ENCODE data around the gene BMP6.
A peak's percentile ranks its signal among the peaks of the same experiment; 100 is the strongest.

Gene BMP6

DNA sequence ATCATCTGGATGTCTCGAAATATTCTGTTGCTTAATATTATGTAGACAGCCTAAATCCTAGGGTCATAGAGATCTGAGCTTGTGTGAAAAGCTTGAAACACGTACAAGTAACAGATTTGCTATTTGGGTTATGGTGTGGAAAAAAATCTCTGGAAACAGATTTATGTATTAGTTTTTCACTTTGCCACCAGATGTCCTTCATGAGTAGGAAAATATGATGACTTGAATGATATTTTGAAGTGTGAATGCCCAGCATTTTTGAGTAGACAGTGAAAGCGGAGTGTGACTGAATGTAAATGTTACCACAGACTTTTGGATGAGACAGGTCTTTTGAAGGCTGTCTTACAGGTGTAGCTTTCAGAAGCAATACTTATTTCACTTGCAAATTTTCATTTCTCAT lies 4.2 kb upstream of the BMP6 start:
- H3K27me3 ChIP-seq (ENCODE audit: low read depth, low read length): peaks cover 12% of the 10 kb centered on the region

DNA sequence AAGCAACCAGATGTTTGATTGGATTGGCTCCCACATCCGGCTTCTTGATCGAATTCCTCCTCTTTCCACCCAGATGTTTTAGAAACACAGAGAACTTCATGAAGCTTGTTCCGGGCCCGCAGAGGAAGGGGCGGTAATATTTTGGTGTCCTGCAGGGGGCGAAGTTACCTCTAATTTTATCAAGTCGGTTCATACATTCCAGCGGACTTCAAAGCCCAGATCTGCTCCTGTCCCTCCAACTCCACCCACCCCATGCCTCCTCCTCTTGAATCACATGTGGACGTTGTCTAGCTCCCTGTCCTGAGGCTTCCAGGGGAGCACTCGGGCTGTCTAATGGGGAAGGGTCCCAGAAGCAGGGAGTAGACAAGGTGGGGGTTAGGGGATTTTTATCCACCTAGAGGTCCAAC lies 2.9 kb upstream of the BMP6 start:
- no peaks in the 10 kb centered on the region for H3K9me3 ChIP-seq (ENCODE audit: control insufficient read depth in 1 of 2, low read length in 2 of 2)
- H3K27me3 ChIP-seq (ENCODE audit: low read depth, low read length): peaks cover 19% of the 10 kb centered on the region
- H3K4me3 ChIP-seq (ENCODE audit: low read depth in 1 of 2, low read length in 2 of 2): no peak overlapping the region
- no peak overlapping the region for H3K27ac ChIP-seq (ENCODE audit: low read length)
- H3K4me1 ChIP-seq (ENCODE audit: control insufficient read depth in 1 of 2, insufficient read depth in 2 of 2, low read length in 2 of 2): peaks cover 0 to 19% of the 10 kb centered on the region in 2 donors
- no peaks in the 10 kb centered on the region for H3K36me3 ChIP-seq (ENCODE audit: control insufficient read depth in 1 of 2, insufficient read depth in 2 of 2, low read length in 2 of 2)

More for the DNA sequence above, 4.2 kb upstream of the BMP6 start:
- H3K27ac ChIP-seq (ENCODE audit: low read length): no peak overlapping the region
- peaks cover 0 to 7% of the 10 kb centered on the region in 2 donors for H3K4me1 ChIP-seq (ENCODE audit: control insufficient read depth in 1 of 2, insufficient read depth in 2 of 2, low read length in 2 of 2)
- H3K9me3 ChIP-seq (ENCODE audit: control insufficient read depth in 1 of 2, low read length in 2 of 2): peaks cover 0 to 4% of the 10 kb centered on the region in 2 donors
- no peak overlapping the region for H3K4me3 ChIP-seq (ENCODE audit: low read depth in 1 of 2, low read length in 2 of 2)
- no peaks in the 10 kb centered on the region for H3K36me3 ChIP-seq (ENCODE audit: control insufficient read depth in 1 of 2, insufficient read depth in 2 of 2, low read length in 2 of 2)

DNA sequence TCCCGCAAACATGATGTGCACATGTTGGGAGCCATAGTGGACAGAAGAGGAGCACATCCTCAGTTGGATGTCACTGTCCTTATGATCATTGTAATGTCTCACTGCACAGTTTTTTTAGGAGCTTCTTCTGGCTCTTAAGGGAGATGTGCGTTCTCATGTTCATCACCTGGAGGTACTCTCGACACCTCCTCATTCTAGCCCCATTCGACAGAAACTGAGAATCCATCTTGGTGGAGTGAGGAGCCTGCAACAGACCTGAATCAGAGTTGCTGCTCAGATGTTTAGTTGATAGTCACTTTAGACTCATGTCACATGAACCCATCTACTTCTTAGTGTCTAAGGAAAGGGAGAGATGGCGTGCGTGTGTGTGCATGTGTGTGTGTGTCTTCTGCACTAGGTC lies 2.3 kb upstream of the BMP6 start:
- Histone ChIP-seq H3K27me3 (ENCODE audit: low read depth, low read length) (peaks cover 24% of the 10 kb centered on the region), H3K27ac (ENCODE audit: low read length) (no peak overlapping the region), H3K4me1 (ENCODE audit: control insufficient read depth in 1 of 2, insufficient read depth in 2 of 2, low read length in 2 of 2) (peaks cover 0 to 24% of the 10 kb centered on the region in 2 donors), H3K9me3 (ENCODE audit: control insufficient read depth in 1 of 2, low read length in 2 of 2) (no peaks in the 10 kb centered on the region), H3K36me3 (ENCODE audit: control insufficient read depth in 1 of 2, insufficient read depth in 2 of 2, low read length in 2 of 2) (no peaks in the 10 kb centered on the region), H3K4me3 (ENCODE audit: low read depth in 1 of 2, low read length in 2 of 2) (no peak overlapping the region)

DNA sequence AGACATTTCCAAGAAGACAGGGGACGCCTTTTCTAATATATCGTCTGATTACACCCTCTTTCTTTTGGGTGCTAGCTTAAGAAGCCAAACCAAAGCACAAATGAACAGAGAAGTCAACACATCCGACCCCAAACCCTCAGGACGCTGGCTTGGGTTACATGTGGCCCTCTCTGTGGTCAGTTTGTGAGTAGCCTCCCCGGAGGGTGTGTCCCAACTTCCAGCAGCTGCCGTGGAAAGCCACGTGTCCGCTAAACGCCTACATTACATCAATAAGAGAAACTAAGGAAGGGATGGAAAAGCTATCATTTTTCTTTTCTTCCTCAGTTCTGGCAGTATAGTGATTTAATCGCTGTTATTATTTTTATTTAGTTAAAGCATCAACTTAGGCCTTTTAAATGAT lies 487 bp upstream of the BMP6 start:
- H3K27me3 ChIP-seq (ENCODE audit: low read depth, low read length): peaks cover 37% of the 10 kb centered on the region
- no peaks in the 10 kb centered on the region for H3K9me3 ChIP-seq (ENCODE audit: control insufficient read depth in 1 of 2, low read length in 2 of 2)

DNA sequence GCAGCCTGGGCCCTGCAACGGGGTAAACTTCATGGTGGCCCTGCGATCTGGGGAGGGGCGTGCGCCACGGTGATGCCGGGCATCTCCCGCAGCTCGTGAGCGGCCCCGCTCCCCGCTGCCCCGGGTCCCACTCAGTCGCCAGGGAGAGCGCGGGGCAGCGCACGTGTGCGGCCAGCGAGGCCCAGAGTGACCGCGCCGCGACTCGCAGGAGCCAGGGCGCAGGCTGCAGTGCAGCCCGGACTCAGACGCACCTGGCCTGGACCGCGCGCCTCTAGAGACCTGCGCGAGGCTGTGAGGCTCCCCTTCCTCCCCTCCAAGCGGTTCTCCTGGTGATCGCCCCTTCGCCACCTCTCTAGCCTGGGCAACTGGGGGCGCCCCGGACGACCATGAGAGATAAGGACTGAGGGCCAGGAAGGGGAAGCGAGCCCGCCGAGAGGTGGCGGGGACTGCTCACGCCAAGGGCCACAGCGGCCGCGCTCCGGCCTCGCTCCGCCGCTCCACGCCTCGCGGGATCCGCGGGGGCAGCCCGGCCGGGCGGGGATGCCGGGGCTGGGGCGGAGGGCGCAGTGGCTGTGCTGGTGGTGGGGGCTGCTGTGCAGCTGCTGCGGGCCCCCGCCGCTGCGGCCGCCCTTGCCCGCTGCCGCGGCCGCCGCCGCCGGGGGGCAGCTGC lies 652 bp downstream of the BMP6 start:
- Histone ChIP-seq H3K4me1 (ENCODE audit: control insufficient read depth in 1 of 2, insufficient read depth in 2 of 2, low read length in 2 of 2) (peaks cover 2 to 29% of the 10 kb centered on the region in 2 donors), H3K27me3 (ENCODE audit: low read depth, low read length) (peaks cover 37% of the 10 kb centered on the region), H3K4me3 (ENCODE audit: low read depth in 1 of 2, low read length in 2 of 2) (peak overlapping the region; percentile 49 to 81), H3K9me3 (ENCODE audit: control insufficient read depth in 1 of 2, low read length in 2 of 2) (no peaks in the 10 kb centered on the region), H3K36me3 (ENCODE audit: control insufficient read depth in 1 of 2, insufficient read depth in 2 of 2, low read length in 2 of 2) (no peaks in the 10 kb centered on the region), H3K27ac (ENCODE audit: low read length) (no peak overlapping the region)

More for the DNA sequence above, 487 bp upstream of the BMP6 start:
- H3K4me3 ChIP-seq (ENCODE audit: low read depth in 1 of 2, low read length in 2 of 2): peak overlapping the region; percentile 49 to 81
- H3K36me3 ChIP-seq (ENCODE audit: control insufficient read depth in 1 of 2, insufficient read depth in 2 of 2, low read length in 2 of 2): no peaks in the 10 kb centered on the region
- H3K27ac ChIP-seq (ENCODE audit: low read length): no peak overlapping the region
- peaks cover 2 to 29% of the 10 kb centered on the region in 2 donors for H3K4me1 ChIP-seq (ENCODE audit: control insufficient read depth in 1 of 2, insufficient read depth in 2 of 2, low read length in 2 of 2)

DNA sequence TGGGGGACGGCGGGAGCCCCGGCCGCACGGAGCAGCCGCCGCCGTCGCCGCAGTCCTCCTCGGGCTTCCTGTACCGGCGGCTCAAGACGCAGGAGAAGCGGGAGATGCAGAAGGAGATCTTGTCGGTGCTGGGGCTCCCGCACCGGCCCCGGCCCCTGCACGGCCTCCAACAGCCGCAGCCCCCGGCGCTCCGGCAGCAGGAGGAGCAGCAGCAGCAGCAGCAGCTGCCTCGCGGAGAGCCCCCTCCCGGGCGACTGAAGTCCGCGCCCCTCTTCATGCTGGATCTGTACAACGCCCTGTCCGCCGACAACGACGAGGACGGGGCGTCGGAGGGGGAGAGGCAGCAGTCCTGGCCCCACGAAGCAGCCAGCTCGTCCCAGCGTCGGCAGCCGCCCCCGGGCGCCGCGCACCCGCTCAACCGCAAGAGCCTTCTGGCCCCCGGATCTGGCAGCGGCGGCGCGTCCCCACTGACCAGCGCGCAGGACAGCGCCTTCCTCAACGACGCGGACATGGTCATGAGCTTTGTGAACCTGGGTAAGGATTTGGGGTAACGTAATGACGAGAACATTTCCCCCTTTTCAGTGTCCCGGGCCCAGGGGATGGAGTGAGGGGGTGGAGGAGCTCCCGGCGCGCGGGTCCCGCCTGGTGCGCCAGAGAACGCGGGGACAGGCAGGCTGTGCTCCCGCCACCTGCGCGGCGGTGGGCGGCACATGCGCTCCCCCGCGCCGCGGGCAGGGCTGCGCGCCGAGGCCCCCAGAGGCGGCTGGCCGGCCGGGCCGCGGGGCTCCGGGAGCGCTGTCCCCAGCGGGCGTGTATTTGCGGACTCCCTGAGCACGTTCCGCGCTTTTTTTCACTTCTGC lies 1.4 kb downstream of the BMP6 start:
- Histone ChIP-seq H3K4me1 (ENCODE audit: control insufficient read depth in 1 of 2, insufficient read depth in 2 of 2, low read length in 2 of 2) (peaks cover 2 to 29% of the 10 kb centered on the region in 2 donors), H3K27ac (ENCODE audit: low read length) (no peak overlapping the region), H3K36me3 (ENCODE audit: control insufficient read depth in 1 of 2, insufficient read depth in 2 of 2, low read length in 2 of 2) (no peaks in the 10 kb centered on the region), H3K9me3 (ENCODE audit: control insufficient read depth in 1 of 2, low read length in 2 of 2) (no peaks in the 10 kb centered on the region), H3K4me3 (ENCODE audit: low read depth in 1 of 2, low read length in 2 of 2) (peak overlapping the region; percentile 49 to 81), H3K27me3 (ENCODE audit: low read depth, low read length) (peaks cover 37% of the 10 kb centered on the region)

DNA sequence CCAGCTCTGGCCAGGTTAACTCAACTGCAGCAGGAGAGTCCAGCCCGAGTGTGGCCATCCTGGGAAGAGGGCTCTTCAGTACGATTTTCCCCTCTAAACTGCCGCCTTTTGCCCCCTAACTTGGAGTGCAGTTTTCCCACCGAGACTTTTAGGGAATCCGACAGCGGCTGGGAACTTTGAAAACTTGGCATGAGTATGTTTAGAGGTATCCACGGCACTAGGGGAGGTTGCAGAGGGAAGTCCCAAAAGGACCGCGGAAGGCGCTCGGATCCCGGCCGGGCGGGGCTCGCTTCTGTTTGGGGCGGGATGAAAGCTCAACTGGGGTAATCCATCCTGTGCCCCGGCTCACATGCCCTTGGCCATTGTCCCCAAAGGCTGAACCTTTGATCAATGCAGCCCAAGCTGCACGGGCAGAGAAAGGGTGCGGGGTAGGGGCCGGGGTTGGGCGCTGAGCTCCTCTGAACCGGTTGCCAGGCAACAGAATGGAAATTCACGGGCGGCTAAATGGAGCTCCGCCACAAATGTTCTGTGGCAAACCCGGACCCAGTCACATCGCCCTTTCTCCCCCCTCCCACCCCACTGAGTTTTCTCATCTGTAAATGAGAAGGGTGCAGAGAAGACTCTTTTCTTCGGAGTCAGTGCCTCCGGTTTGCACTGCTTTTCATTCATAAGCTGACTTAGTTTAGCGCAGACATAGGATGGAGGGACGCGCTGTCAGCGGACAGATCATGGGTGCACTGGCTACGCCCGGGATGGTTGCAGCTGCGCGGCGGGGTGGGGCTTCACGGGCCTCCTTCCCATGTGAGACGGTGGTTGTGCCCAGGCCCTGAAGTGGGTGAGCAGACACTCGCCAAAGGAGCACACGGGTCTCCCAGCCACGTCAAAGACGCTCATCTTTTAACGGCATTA lies 2.3 kb downstream of the BMP6 start:
- H3K27me3 ChIP-seq (ENCODE audit: low read depth, low read length): peaks cover 37% of the 10 kb centered on the region
- H3K4me3 ChIP-seq (ENCODE audit: low read depth in 1 of 2, low read length in 2 of 2): peak overlapping the region; percentile 49 to 81
- no peak overlapping the region for H3K27ac ChIP-seq (ENCODE audit: low read length)
- no peaks in the 10 kb centered on the region for H3K36me3 ChIP-seq (ENCODE audit: control insufficient read depth in 1 of 2, insufficient read depth in 2 of 2, low read length in 2 of 2)
- H3K4me1 ChIP-seq (ENCODE audit: control insufficient read depth in 1 of 2, insufficient read depth in 2 of 2, low read length in 2 of 2): peaks cover 2 to 29% of the 10 kb centered on the region in 2 donors
- no peaks in the 10 kb centered on the region for H3K9me3 ChIP-seq (ENCODE audit: control insufficient read depth in 1 of 2, low read length in 2 of 2)

DNA sequence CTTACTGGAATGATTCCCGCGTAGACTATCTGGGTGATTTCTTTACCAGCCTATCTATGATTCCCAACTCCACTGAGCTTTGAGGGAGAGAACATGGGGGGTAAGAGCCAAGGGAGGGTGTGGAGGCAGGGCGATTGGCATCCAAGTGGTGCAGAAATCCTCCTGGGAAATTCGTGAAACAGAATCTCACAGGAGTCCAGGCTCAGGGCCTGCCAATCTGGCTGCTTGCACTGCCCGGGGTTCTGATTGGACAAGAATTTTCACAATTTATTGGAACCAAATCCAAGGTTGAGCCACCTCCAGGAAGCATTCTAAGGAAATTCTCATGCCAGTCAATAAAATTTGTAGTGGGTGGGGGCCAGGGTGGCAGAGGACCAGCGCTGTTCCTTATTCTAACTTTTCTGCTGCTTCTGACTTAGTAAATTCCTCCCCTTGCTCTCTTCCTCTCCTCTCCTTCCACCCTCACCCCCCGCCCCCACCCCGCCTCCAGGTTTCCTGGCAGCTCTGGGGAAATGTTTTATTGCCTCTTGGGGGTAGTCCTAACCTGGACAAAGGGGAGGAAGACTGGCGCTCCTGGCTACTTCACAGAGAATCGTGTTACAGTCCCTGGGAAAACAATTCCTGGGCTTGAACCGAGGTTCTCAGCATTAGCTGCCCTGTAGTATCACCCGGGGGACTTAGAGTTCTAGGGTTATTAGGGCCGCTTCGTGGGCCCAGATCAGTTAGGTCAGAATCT lies 3.1 kb downstream of the BMP6 start:
- Histone ChIP-seq H3K36me3 (ENCODE audit: control insufficient read depth in 1 of 2, insufficient read depth in 2 of 2, low read length in 2 of 2) (no peaks in the 10 kb centered on the region), H3K4me3 (ENCODE audit: low read depth in 1 of 2, low read length in 2 of 2) (peak overlapping the region; percentile 49 to 81), H3K9me3 (ENCODE audit: control insufficient read depth in 1 of 2, low read length in 2 of 2) (no peaks in the 10 kb centered on the region), H3K4me1 (ENCODE audit: control insufficient read depth in 1 of 2, insufficient read depth in 2 of 2, low read length in 2 of 2) (peaks cover 2 to 29% of the 10 kb centered on the region in 2 donors), H3K27me3 (ENCODE audit: low read depth, low read length) (peaks cover 37% of the 10 kb centered on the region), H3K27ac (ENCODE audit: low read length) (no peak overlapping the region)

DNA sequence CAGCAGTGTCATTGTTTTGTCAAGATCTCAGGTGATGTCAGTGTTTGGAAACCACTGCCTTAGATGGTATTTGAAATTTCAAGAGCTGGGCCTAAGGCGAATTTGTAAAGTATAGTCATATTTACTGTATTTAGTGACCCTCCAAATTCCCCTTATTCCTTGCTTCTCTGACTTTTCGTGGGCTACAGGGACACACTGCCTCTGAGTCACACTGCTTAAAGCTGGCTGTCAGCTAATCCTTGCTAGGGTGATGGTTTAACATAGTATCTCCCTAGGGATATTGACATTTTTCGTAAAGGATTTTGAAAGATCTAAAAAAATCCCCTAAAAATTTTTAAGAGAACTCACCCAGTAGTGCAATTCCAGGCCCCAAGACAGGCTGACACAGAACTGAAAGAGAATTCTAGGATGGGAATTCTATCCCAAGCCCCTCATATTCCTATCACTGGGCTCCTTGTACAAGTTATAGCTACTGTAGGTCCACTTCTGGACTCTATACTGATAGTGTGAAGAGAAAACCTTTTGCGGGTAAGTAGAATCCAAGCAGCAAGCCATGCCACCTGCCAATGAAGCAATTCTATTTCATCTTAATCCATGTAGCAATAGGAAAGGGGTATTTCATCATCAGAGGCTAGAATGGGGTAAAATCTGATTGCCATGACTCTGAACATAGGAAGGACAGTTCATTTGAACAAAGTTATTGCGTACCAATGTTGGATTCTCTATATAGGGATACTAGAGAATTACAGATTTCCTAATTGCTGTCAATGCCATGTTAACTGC lies 4.3 kb downstream of the BMP6 start:
- no peak overlapping the region for H3K4me3 ChIP-seq (ENCODE audit: low read depth in 1 of 2, low read length in 2 of 2)
- no peak overlapping the region for H3K27ac ChIP-seq (ENCODE audit: low read length)
- H3K4me1 ChIP-seq (ENCODE audit: control insufficient read depth in 1 of 2, insufficient read depth in 2 of 2, low read length in 2 of 2): peaks cover 2 to 29% of the 10 kb centered on the region in 2 donors
- peaks cover 29% of the 10 kb centered on the region for H3K27me3 ChIP-seq (ENCODE audit: low read depth, low read length)
- no peaks in the 10 kb centered on the region for H3K36me3 ChIP-seq (ENCODE audit: control insufficient read depth in 1 of 2, insufficient read depth in 2 of 2, low read length in 2 of 2)
- no peaks in the 10 kb centered on the region for H3K9me3 ChIP-seq (ENCODE audit: control insufficient read depth in 1 of 2, low read length in 2 of 2)

DNA sequence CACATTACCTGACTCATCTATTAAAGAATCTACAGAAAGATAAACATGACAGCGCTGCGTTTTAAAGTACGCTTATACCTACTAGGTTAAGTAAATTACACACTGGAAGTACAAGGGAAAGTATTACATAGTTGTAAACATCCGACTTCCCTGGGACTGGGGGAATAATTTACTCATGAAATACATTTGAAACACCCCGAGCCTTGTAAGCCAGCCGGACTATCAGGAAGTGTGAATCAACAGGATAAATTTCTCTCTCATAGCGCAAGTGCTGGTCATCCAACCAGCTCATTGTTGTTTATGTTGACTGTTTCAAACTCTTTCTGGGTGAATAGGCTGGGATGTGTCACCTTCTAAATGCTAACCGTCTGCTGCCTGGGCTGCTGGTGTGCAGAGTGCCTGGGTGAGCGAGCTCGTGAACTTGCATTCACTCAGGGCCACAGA lies 4.9 kb downstream of the BMP6 start:
- Histone ChIP-seq H3K27ac (ENCODE audit: low read length) (no peak overlapping the region), H3K4me1 (ENCODE audit: control insufficient read depth in 1 of 2, insufficient read depth in 2 of 2, low read length in 2 of 2) (peaks cover 2 to 29% of the 10 kb centered on the region in 2 donors), H3K9me3 (ENCODE audit: control insufficient read depth in 1 of 2, low read length in 2 of 2) (no peaks in the 10 kb centered on the region), H3K36me3 (ENCODE audit: control insufficient read depth in 1 of 2, insufficient read depth in 2 of 2, low read length in 2 of 2) (no peaks in the 10 kb centered on the region), H3K4me3 (ENCODE audit: low read depth in 1 of 2, low read length in 2 of 2) (no peak overlapping the region), H3K27me3 (ENCODE audit: low read depth, low read length) (peaks cover 25% of the 10 kb centered on the region)

All from muscle layer of duodenum (tissue), 2 donors.